Ovary (tissue), 3 donors: Measurements from ENCODE around the gene NFKBIE.

Experiments
- POLR2A ChIP-seq: fragments of 450-650 bp; IDR thresholded peaks from one replicate; pipeline ENCODE4 v1.6.1; 2017; ENCODE audit warnings: antibody characterized with exemption, mild to moderate bottlenecking, moderate library complexity
- TF ChIP-seq, protein P1 (sequence below), 3 donors: fragments of 450-650 bp in 2 of 3; fragments of 200-600 bp in 1 of 3; IDR thresholded peaks; one replicate each; pipeline versions ENCODE4 v1.5.1 to v1.8.0; 2016 to 2022; ENCODE audit warnings: antibody characterized with exemption in 3 of 3, mild to moderate bottlenecking in 1 of 3
- donor health status: DM: no; HTN: no; CAD: no.

DNA sequence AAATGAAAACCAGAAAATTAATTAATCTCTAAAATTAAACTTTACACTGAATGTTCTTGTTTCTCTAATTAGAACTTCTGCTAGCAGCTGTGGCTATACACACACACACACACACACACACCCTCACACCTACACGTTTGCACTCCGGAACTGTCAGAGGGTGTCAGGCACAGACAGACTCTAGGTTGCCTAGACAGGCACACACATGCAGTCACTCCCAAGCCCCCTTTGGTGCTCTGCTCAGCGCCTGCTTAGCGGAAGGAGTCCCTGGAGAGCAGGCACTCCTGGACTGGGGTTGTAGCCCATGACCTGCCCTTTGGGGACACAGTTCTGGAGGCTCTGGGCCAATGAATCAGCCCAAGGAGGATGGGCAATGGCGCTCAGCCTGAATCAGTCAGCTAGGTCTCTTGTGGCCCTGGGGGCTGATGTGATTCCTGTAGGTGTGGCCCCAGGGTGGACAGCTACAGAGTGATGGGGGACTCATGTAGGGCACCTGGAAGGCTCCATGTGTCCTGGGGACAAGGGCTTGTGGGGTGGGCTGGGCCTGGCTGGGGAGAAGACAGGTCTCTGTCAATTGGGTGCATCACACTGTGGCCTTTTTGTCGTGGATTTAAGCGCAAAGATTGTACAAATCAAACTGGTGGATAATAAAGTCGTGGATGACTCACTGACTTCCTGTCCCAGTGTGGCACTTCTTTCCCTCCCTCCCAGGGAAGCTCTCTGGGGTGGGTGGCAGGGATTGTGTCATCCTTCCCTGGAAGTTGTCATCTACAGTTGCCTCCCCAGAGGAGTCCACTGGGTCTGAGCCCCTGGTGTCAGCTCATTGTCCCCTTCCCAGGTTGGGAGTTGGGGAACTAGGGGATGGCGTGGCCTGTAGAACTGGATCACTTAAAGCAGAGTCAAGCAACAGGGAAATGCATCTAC lies 13.7 kb upstream of the NFKBIE start:
- TF ChIP-seq, protein P1, sequence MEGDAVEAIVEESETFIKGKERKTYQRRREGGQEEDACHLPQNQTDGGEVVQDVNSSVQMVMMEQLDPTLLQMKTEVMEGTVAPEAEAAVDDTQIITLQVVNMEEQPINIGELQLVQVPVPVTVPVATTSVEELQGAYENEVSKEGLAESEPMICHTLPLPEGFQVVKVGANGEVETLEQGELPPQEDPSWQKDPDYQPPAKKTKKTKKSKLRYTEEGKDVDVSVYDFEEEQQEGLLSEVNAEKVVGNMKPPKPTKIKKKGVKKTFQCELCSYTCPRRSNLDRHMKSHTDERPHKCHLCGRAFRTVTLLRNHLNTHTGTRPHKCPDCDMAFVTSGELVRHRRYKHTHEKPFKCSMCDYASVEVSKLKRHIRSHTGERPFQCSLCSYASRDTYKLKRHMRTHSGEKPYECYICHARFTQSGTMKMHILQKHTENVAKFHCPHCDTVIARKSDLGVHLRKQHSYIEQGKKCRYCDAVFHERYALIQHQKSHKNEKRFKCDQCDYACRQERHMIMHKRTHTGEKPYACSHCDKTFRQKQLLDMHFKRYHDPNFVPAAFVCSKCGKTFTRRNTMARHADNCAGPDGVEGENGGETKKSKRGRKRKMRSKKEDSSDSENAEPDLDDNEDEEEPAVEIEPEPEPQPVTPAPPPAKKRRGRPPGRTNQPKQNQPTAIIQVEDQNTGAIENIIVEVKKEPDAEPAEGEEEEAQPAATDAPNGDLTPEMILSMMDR (IDR thresholded peaks at IDR 0.05), result no peak
- TF ChIP-seq POLR2A, result no peak
